MG63 (cell line): ENCODE measurements around the gene KCNMA1. TPM values are rescaled to one million over a fixed set of nuclear protein-coding genes. Genes with fewer than 3 reads are reported as not detected.

Experiments used
- DNase-seq: peaks from one replicate; pipeline ENCODE4 v3.0.0-alpha.2; 2020
- H3K27me3 ChIP-seq: fragments of 250-450 bp; sonication (Bioruptor Pico); 2 replicates; pipeline ENCODE4 v1.5.1; 2020; ENCODE audit warnings: mild to moderate bottlenecking, moderate library complexity
- H3K36me3 ChIP-seq: fragments of 250-450 bp; sonication (Bioruptor Pico); 2 replicates; pipeline ENCODE4 v1.5.1; 2020; ENCODE audit warnings: mild to moderate bottlenecking, moderate library complexity
- H3K4me3 ChIP-seq: fragments of 250-450 bp; sonication (Bioruptor Pico); 2 replicates; pipeline ENCODE4 v1.5.1; 2020; ENCODE audit warnings: mild to moderate bottlenecking, moderate library complexity
- H3K9me3 ChIP-seq: fragments of 250-450 bp; sonication (Bioruptor Pico); 2 replicates; pipeline ENCODE4 v1.5.1; 2020; ENCODE audit warnings: mild to moderate bottlenecking, moderate library complexity
- total RNA-seq: library from RNA; depleted of rRNA; stranded (reverse); fragments of >200 nt; shearing (Covaris generic); gene quantifications from 2 replicates; pipeline ENCODE4 v1.2.3, GENCODE V29; 2014; ENCODE audit warnings: low replicate concordance

Gene KCNMA1
- total RNA-seq, 1 experiment from 2014 or later, result 40.8 TPM

DNA sequence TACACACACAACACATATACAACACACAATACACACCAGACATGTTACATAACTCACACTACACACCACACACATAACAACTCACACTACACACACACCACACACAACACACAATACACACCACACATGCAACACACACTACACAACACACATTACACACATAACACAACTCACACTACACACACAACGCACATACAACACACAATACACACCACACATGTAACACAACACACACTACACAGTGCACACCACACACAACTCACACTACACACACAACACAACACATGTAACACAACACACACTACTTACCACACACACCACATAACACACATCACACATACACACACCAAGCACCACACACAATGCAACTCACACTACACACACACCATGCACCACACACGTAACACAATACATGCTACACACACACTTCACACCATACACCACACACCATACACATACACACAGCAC, 166.5 kb downstream of the KCNMA1 start:
- Histone ChIP-seq H3K36me3 (peaks cover 15% of the 10 kb centered on the region), H3K4me3 (no peak overlapping the region), H3K9me3 (no peaks in the 10 kb centered on the region), H3K27me3 (no peaks in the 10 kb centered on the region)
- no peak for DNase-seq

DNA sequence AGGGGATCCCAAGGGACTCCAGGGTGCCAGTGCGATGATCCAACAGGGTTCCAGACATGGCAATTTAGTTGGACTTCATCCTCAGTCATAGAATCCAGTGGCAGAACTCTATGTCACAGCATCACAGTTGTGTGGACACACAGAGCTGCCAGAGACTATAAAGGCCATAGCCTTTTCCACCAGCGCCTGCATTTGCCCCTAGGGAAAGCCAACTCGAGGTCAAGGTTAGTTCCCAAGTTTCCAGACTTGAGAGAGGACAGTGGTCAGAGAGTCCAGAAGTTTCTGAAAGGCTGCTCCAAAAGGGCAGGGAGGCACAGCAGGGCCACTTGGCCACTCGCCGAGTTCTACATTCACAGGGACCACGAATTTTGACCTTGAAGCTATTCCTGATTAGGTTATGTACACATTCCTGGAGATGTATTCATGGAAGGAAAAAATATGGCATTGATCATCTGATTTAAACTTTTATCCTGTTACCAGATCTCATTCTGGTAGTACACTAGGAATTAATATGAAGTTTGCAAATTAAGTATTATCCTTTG, 170.1 kb downstream of the KCNMA1 start:
- Histone ChIP-seq H3K36me3 (peaks cover 8% of the 10 kb centered on the region; the same call in 1 of the 2 replicates), H3K9me3 (no peaks in the 10 kb centered on the region), H3K4me3 (no peak overlapping the region), H3K27me3 (no peaks in the 10 kb centered on the region)
- no peak for DNase-seq

DNA sequence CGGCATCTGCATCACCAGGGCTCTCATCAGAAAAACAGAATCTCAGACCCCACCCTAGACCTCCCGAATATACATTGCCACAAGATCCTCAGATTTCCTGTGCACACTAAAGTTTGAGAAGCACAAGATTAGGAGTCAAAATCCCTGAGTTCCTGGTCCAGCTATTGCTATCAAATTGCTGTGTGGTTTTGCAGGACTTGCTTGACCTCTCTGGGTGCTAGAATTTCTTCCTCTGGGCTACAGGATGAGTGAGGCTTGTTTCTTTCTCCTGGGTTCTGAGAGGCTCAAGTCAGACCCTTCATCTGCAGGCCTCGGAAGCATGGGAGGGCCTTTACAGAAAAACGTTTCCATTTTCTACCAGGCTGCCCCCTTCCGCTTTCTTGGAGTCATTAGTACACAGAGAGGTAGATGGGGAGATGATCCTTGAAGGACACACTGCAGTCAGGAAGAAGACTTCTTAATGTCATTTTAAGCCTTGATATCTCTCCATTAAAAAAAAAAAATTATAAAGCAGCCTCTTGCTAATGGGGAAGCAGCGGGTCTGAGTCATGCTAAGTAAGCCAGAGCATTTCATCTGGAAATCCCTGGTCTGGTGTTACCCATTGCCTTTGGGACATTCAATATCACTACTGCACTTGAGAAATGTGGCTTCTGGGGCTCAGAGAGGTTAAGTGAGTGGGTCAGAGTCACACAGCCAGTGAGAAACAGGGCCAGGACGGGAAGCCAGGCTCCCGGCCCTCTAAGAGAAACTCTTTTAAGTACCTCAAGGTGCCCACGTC, 173.5 kb downstream of the KCNMA1 start:
- no peak for DNase-seq
- Histone ChIP-seq H3K4me3 (no peak overlapping the region), H3K9me3 (no peaks in the 10 kb centered on the region), H3K36me3 (peaks cover 3% of the 10 kb centered on the region), H3K27me3 (no peaks in the 10 kb centered on the region)

DNA sequence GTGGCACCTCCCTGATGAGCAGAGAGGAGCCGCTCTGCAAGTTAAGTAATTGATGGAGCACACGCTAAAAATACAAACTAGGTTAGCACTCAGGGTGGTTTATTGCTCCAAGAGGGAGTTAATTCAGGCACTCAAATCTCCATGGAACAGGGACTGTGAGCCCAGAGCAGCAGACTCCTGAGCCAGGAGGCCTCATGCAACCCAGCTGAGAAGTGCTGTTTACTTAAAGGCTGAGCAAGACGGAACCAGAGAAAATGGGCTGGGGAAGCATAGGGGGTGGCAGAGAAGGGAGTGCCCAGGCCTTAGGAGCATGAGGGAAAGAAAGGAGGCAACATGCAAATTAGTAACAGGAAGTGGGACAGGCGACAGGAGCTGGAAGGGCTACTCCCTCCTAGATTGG, 174.1 kb downstream of the KCNMA1 start:
- H3K9me3 ChIP-seq, result no peaks in the 10 kb centered on the region
- H3K4me3 ChIP-seq, result no peak overlapping the region
- DNase-seq, result no peak
- H3K36me3 ChIP-seq, result peaks cover 4% of the 10 kb centered on the region
- no peaks in the 10 kb centered on the region for H3K27me3 ChIP-seq

DNA sequence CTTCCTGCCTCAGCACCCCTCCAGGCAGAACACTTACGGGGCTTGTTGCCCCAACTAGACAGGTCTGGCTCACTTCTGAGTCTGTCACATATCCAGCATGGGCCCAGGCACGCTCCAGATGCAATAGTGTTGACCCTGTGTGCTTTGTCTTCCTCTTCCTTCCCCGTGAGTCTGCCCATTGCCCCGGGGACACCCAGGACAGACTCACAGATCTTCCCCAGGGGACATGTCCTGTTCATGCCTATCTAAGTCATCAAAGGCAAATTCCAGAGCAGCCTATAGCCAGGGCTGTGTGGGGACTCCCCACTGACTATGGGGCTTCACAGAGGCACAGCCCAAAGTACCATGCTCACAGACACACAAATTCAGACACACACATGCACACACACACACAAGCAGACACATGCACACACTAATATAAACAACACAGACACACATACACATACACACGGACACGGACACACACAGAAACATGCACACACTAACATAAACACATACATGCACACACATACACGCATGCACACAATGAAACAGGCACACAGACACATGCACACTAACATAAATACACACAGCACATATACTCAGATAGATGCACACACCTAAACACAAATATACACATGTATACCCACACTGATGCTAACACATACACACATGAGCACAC, 175.8 kb downstream of the KCNMA1 start:
- H3K27me3 ChIP-seq, result no peaks in the 10 kb centered on the region
- peaks cover 4% of the 10 kb centered on the region for H3K36me3 ChIP-seq
- DNase-seq, result no peak
- H3K4me3 ChIP-seq, result no peak overlapping the region
- H3K9me3 ChIP-seq, result no peaks in the 10 kb centered on the region

DNA sequence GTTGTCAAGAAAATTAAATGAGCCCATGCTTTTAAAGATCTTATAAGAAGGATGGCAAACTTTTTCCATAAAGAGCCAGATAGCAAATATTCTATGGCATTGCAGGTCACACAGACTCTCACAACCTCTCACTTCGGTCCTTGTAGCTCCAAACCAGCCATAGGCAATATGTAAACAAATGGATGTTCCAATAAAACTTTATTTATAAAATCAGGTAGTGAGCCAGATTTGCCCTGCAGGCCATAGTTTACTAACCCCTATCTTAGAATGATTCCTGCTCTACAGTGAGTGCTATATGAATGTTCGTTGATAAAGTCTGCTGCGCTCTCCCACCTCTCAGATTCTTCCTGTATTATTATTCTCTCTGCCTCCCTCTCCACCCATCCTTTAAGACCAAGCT, 177.7 kb downstream of the KCNMA1 start:
- Histone ChIP-seq H3K36me3 (peaks cover 2% of the 10 kb centered on the region), H3K9me3 (no peaks in the 10 kb centered on the region), H3K4me3 (no peak overlapping the region), H3K27me3 (no peaks in the 10 kb centered on the region)
- no peak for DNase-seq

DNA sequence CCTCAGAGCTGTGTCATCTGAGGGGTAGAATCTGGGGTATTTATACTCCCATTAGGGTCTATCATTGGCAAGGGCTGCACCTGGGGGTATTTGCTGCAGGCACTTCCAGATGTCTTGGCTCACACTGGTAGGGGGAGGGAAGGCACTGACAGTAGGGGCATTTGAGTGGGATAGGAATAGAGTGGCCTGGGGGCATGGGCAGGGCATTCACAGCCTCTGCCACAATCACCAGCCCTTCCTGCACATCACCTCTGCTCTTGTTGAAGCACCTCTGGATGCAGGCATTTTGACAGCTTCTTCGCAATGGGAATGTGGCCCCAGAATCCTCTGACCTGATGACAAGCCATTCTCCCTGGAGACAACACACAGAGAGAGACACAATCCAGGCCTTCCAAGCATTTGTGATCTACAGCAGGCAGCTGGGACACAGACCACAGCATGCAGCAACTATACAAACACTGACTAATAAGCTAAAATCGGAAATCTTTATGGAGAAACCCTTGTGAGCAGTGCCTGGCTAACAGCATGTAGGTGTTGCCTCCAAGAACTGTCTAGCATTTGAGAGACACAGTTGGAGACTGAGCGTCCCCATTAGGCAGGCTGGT, 178.5 kb downstream of the KCNMA1 start:
- DNase-seq, result no peak
- no peaks in the 10 kb centered on the region for H3K27me3 ChIP-seq
- no peak overlapping the region for H3K4me3 ChIP-seq
- no peaks in the 10 kb centered on the region for H3K9me3 ChIP-seq
- peaks cover 2% of the 10 kb centered on the region; the same call in 1 of the 2 replicates for H3K36me3 ChIP-seq

DNA sequence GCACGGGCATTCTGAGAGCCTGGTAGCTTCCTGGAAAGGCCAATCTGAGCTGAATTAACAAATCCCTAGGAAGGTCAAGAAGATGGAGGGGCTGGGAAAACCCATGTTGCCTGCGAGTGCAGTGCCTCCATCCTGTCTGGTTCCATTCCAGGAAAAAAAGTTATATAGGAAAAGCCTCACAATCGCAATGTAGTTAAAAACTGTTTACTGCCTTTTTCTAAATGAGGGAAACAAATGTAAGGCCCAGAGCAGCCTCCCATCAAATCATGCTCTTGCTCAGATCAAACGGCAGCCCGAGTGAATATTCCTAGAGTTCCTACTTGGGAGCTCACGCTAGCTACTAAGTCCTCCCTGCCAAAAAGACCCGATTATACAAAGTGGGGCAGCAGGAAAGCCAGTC, 179.9 kb downstream of the KCNMA1 start:
- no peaks in the 10 kb centered on the region for H3K27me3 ChIP-seq
- H3K9me3 ChIP-seq, result no peaks in the 10 kb centered on the region
- peaks cover 2% of the 10 kb centered on the region; the same call in 1 of the 2 replicates for H3K36me3 ChIP-seq
- DNase-seq, result no peak
- no peak overlapping the region for H3K4me3 ChIP-seq

DNA sequence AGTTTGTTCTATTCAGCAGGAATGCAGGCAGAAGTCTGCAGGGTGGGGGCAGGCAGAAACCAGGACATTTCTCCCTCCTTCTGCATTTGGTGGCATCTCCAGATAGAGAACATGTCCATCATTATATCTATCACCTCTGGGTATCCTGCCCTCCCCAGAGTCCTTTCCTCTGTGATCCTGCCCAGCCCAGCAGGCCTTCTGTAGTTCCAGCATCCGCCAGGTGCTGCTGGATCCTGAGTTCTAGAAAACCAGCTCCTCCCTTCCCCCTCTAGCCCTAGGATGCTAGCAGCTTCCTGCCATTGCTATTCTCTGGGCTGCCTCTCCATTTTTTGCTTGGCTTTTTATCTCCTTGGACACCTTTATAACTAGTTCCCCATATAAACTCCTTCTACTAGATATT, 180.3 kb downstream of the KCNMA1 start:
- H3K9me3 ChIP-seq, result no peaks in the 10 kb centered on the region
- no peak overlapping the region for H3K4me3 ChIP-seq
- DNase-seq, result no peak
- H3K27me3 ChIP-seq, result no peaks in the 10 kb centered on the region
- H3K36me3 ChIP-seq, result peaks cover 2% of the 10 kb centered on the region; the same call in 1 of the 2 replicates

DNA sequence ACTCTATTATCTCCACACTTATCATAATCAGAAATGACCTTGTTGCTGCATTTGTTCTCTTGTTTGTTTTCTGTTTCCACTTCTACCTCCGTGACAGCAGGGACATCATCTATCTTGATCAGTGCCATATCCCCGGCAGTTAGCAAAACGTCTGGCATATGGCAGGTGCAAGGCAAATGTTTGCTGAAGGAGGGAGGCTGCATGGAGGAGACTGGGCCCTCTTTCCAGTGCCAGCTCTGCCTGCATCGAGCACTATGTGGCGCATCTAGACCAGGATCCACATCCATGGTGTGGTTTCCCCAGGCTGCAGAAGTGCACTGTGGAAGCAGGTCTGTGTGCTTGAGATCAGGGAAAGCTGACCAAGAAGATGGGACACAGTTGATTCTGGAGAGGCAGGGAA, 181.2 kb downstream of the KCNMA1 start:
- H3K36me3 ChIP-seq, result peaks cover 2% of the 10 kb centered on the region; the same call in 1 of the 2 replicates
- H3K4me3 ChIP-seq, result no peak overlapping the region
- H3K27me3 ChIP-seq, result no peaks in the 10 kb centered on the region
- no peaks in the 10 kb centered on the region for H3K9me3 ChIP-seq
- no peak for DNase-seq

DNA sequence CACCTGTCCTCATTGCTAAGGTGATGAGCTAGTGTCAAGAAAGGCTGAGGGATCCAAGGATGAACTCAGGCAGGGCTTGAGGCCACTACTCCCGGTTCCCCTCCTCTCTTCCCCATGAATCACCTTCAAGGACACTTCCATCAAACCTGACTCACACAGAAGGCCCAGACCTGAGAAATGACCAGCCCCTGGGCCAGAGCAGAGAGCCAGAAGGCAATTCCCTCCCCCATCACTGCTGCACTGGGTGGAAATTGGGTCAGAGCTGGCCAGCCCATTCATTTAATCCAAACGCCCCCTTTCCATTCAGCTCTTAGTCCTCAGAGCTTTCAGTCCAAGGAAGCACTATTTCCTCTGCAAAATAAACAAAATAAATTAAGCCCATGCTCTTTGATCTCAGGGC, 182.0 kb downstream of the KCNMA1 start:
- peaks cover 2% of the 10 kb centered on the region; the same call in 1 of the 2 replicates for H3K36me3 ChIP-seq
- peak; percentile 36 for DNase-seq
- no peak overlapping the region for H3K4me3 ChIP-seq
- no peaks in the 10 kb centered on the region for H3K27me3 ChIP-seq
- H3K9me3 ChIP-seq, result no peaks in the 10 kb centered on the region

DNA sequence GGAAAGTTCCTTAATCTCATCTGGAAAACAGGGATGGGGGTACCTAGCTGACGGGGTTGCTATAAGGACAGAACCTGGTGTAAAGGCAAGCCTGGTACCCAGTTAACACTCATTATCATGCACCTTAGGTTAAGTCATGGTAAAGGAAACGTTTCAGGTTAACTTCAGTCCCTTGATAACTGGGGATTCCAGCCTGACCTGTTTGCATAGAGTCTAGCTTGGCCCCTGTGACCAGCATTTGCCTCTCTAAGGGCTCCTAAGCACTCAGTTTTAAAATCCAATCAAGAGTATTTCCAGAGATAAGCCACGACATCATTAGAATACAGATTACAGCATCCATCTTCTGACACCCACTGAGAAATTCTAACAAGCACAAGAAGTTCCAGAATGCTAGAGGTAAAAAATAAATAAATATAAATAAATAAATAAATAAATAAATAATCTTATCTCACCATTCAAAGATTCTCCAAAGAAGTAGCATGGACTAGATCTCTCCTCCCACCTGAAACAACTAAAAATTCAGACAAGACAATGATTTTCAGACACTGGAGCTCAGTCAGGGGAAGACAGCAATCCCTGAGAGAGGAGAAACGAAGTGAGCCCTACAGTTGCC, 184.6 kb downstream of the KCNMA1 start:
- no peaks in the 10 kb centered on the region for H3K27me3 ChIP-seq
- no peak for DNase-seq
- no peaks in the 10 kb centered on the region for H3K36me3 ChIP-seq
- H3K9me3 ChIP-seq, result no peaks in the 10 kb centered on the region
- H3K4me3 ChIP-seq, result no peak overlapping the region

DNA sequence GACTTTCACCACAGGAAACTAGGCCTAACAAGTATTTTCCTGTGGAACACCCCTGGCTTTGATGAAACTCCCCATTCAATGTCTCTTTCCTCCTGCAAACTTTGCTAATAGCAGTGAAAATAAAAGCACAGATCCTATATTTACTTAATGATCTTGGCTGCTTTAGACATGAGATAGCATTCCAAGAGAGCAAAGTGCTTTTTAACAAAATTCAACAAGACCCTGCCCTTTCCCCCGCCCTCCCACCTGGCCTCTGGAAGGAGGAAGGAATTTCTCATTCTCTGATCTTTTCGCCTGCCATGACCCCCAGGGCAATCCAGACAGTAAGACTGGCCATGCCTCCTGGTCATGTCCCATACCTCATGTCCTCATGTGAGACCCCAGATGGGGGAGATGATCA, 185.7 kb downstream of the KCNMA1 start:
- Histone ChIP-seq H3K9me3 (no peaks in the 10 kb centered on the region), H3K4me3 (no peak overlapping the region), H3K27me3 (no peaks in the 10 kb centered on the region), H3K36me3 (no peaks in the 10 kb centered on the region)
- DNase-seq, result no peak

DNA sequence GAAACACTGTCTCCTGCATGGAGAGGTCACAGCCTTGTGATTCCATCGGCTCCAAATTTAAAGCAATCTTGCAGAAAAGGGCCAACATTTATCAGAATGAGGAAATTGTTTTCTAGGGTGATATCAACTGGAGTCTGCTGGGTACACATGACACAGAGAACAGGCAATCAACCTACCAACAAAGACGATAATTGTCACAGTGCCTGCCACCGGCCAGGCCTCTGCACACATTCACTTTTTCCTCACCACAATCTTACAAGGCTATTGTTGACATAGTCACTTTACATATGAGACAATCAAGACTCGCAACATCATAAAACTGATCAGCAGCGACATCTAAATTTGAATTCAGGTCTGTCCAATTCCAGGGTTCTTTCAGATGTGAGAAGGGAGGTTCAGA, 189.4 kb downstream of the KCNMA1 start:
- no peak for DNase-seq
- H3K36me3 ChIP-seq, result peaks cover 3% of the 10 kb centered on the region; the same call in 1 of the 2 replicates
- H3K9me3 ChIP-seq, result no peaks in the 10 kb centered on the region
- H3K4me3 ChIP-seq, result no peak overlapping the region
- no peaks in the 10 kb centered on the region for H3K27me3 ChIP-seq

DNA sequence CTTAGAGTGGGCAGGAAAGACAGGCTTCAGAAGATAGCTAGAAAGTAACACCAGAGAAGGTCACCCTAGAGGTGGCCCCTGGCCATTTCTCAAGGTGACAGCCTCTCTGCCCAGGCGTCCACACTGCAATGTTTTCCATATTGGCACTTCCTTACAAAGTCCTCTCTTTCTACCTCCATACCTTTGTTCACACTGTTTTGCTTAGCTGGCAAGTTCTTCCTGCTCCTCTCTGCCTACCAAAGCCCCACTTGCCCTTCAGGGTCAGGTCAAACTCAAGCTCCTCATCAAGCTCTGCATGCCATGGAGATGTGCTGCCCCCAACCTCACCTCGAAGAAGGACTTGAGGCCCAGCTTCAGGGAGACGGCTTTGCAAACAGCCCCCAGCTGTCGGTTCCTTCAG, 190.9 kb downstream of the KCNMA1 start:
- H3K9me3 ChIP-seq, result no peaks in the 10 kb centered on the region
- H3K27me3 ChIP-seq, result no peaks in the 10 kb centered on the region
- H3K36me3 ChIP-seq, result peaks cover 3% of the 10 kb centered on the region; the same call in 1 of the 2 replicates
- no peak overlapping the region for H3K4me3 ChIP-seq
- DNase-seq, result no peak

DNA sequence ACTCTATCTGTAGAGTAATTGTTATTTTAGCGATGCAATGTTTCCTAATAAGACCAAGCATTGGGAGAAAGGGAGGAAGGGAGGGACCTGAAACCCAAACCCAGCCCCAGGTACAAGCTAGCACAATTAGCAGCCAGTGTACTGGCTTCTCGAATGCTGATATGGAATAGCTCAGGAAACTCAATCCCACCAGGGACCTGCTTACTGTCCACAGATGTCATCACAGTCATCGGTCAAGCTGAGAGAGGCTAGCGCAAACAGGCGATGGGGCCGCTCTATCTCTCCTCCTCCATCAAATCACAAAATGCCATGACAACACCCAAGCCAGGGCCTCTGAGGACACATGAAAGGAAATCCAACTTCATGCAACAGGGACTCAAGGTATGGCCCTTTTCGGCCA, 192.1 kb downstream of the KCNMA1 start:
- no peaks in the 10 kb centered on the region for H3K9me3 ChIP-seq
- no peak overlapping the region for H3K4me3 ChIP-seq
- H3K27me3 ChIP-seq, result no peaks in the 10 kb centered on the region
- DNase-seq, result no peak
- H3K36me3 ChIP-seq, result peaks cover 3% of the 10 kb centered on the region; the same call in 1 of the 2 replicates

DNA sequence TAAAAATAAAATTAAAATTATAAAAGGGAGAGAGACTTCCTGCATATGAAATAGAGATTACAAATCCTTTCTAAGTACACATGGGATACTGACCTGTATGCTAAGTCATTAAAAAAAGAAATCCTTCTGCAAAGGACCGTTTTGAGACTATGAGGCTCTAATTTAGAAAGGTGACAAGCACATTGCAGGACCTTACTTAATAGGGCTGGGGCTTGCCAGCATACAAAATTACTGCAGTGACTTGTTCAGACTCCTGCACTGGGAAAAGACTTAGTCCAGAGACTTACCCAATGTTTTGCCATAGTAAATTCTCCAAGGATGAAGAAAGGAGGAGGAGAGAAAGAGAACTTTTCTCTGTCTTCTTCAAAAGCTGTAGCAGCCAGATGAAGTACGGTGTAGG, 193.6 kb downstream of the KCNMA1 start:
- Histone ChIP-seq H3K27me3 (no peaks in the 10 kb centered on the region), H3K4me3 (no peak overlapping the region), H3K36me3 (peaks cover 3% of the 10 kb centered on the region; the same call in 1 of the 2 replicates), H3K9me3 (no peaks in the 10 kb centered on the region)
- no peak for DNase-seq
